ENCODE data around the gene SRSF1. TPM values are rescaled to one million over a fixed set of nuclear protein-coding genes. Genes with fewer than 3 reads are reported as not detected.

The SRSF1 gene
- total RNA-seq, 1 donor from 2014 or later, result 306 TPM

DNA sequence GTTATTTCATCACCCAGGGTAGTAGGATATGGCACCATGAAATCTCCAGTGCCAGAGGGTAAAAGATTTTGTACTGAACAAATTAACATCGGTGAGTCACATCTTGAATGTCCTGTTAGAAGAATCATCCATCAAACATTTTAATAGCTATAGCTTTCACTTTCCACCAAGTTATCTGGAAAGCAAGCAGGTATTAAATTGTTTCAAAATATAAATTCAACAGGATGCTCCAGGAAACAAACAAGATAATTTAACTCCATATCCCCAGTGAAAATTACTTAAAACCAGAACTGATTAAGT lies 21.4 kb downstream of the SRSF1 start:
- peak overlapping the region; percentile 69 for H3K27ac Mint-ChIP-seq
- TF ChIP-seq, protein P1, sequence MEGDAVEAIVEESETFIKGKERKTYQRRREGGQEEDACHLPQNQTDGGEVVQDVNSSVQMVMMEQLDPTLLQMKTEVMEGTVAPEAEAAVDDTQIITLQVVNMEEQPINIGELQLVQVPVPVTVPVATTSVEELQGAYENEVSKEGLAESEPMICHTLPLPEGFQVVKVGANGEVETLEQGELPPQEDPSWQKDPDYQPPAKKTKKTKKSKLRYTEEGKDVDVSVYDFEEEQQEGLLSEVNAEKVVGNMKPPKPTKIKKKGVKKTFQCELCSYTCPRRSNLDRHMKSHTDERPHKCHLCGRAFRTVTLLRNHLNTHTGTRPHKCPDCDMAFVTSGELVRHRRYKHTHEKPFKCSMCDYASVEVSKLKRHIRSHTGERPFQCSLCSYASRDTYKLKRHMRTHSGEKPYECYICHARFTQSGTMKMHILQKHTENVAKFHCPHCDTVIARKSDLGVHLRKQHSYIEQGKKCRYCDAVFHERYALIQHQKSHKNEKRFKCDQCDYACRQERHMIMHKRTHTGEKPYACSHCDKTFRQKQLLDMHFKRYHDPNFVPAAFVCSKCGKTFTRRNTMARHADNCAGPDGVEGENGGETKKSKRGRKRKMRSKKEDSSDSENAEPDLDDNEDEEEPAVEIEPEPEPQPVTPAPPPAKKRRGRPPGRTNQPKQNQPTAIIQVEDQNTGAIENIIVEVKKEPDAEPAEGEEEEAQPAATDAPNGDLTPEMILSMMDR (conservative IDR thresholded peaks at IDR 0.05), result no peak
- peak overlapping the region; percentile 81 for H3K4me3 Mint-ChIP-seq
- no peaks in the 10 kb centered on the region for H3K9me3 Mint-ChIP-seq
- H3K36me3 Mint-ChIP-seq, result peaks cover 19% of the 10 kb centered on the region
- peaks cover 64% of the 10 kb centered on the region for H3K4me1 Mint-ChIP-seq (ENCODE audit: unreplicated experiment)
- H3K27me3 Mint-ChIP-seq, result peaks cover 3% of the 10 kb centered on the region
- no peak for DNase-seq (ENCODE audit: extremely low spot score, unreplicated experiment)

- TF ChIP-seq, protein P1 (conservative IDR thresholded peaks at IDR 0.05), result no peak
- Mint-ChIP-seq H3K27ac (peak overlapping the region; percentile 69), H3K9me3 (no peaks in the 10 kb centered on the region), H3K36me3 (peaks cover 23% of the 10 kb centered on the region), H3K4me3 (peak overlapping the region; percentile 81), H3K27me3 (peaks cover 3% of the 10 kb centered on the region), H3K4me1 (ENCODE audit: unreplicated experiment) (peaks cover 65% of the 10 kb centered on the region)
- DNase-seq (ENCODE audit: extremely low spot score, unreplicated experiment), result no peak
Measured at GRCh38 chr17:57984936-57985674, 21.9 kb downstream of the SRSF1 start.

GRCh38 chr17:57984261-57984890 lies 22.7 kb downstream of the SRSF1 start:
- peaks cover 23% of the 10 kb centered on the region for H3K36me3 Mint-ChIP-seq
- no peak for DNase-seq (ENCODE audit: extremely low spot score, unreplicated experiment)
- TF ChIP-seq, protein P1 (conservative IDR thresholded peaks at IDR 0.05), result no peak
- H3K4me3 Mint-ChIP-seq, result peak overlapping the region; percentile 81
- H3K9me3 Mint-ChIP-seq, result no peaks in the 10 kb centered on the region
- peaks cover 3% of the 10 kb centered on the region for H3K27me3 Mint-ChIP-seq
- H3K27ac Mint-ChIP-seq, result peak overlapping the region; percentile 12
- peaks cover 59% of the 10 kb centered on the region for H3K4me1 Mint-ChIP-seq (ENCODE audit: unreplicated experiment)

GRCh38 chr17:57983446-57983845 lies 23.6 kb downstream of the SRSF1 start:
- TF ChIP-seq, protein P1 (conservative IDR thresholded peaks at IDR 0.05), result no peak
- no peak overlapping the region for H3K27ac Mint-ChIP-seq
- no peaks in the 10 kb centered on the region for H3K9me3 Mint-ChIP-seq
- peaks cover 29% of the 10 kb centered on the region for H3K36me3 Mint-ChIP-seq
- H3K27me3 Mint-ChIP-seq, result no peaks in the 10 kb centered on the region
- H3K4me1 Mint-ChIP-seq (ENCODE audit: unreplicated experiment), result peaks cover 53% of the 10 kb centered on the region
- DNase-seq (ENCODE audit: extremely low spot score, unreplicated experiment), result no peak
- H3K4me3 Mint-ChIP-seq, result peak overlapping the region; percentile 81

GRCh38 chr17:57982452-57983170 lies 24.4 kb downstream of the SRSF1 start:
- Mint-ChIP-seq H3K27me3 (no peaks in the 10 kb centered on the region), H3K4me1 (ENCODE audit: unreplicated experiment) (peaks cover 53% of the 10 kb centered on the region), H3K9me3 (no peaks in the 10 kb centered on the region), H3K36me3 (peaks cover 36% of the 10 kb centered on the region), H3K4me3 (peak overlapping the region; percentile 8), H3K27ac (no peak overlapping the region)
- DNase-seq (ENCODE audit: extremely low spot score, unreplicated experiment), result no peak
- TF ChIP-seq, protein P1 (conservative IDR thresholded peaks at IDR 0.05), result no peak

Data from type B pancreatic cell (in vitro differentiated cells).